GM23248 (cell line): ENCODE measurements around the gene SLC1A7. TPM values are rescaled to one million over a fixed set of nuclear protein-coding genes. Genes with fewer than 3 reads are reported as not detected.

Source experiments
- DNase-seq: peaks from one replicate; pipeline ENCODE4 v3.0.0-alpha.2; 2015
- H2AFZ ChIP-seq: fragments of 200-600 bp; sonication (generic); 2 replicates; pipeline ENCODE4 v1.6.1; 2016; ENCODE audit warnings: antibody characterized with exemption
- H3F3A ChIP-seq: fragments of 200-600 bp; sonication (generic); 2 replicates; pipeline ENCODE4 v1.6.1; 2016; ENCODE audit warnings: mild to moderate bottlenecking, antibody characterized with exemption, mixed run types; ENCODE audit not compliant: insufficient read depth
- H3K27ac ChIP-seq: fragments of 200-600 bp; sonication (generic); 2 replicates; pipeline ENCODE4 v1.5.1; 2016; ENCODE audit warnings: mild to moderate bottlenecking
- H3K27me3 ChIP-seq: fragments of 200-600 bp; sonication (generic); replicated peaks from 2 replicates; pipeline ENCODE4 v1.6.1; 2016; ENCODE audit warnings: mild to moderate bottlenecking; ENCODE audit not compliant: insufficient read depth
- H3K36me3 ChIP-seq: fragments of 200-600 bp; sonication (generic); 2 replicates; pipeline ENCODE4 v1.6.1; 2016; ENCODE audit warnings: low read depth, mild to moderate bottlenecking
- H3K4me1 ChIP-seq: fragments of 200-600 bp; sonication (generic); 2 replicates; pipeline ENCODE4 v1.6.1; 2016; ENCODE audit warnings: mild to moderate bottlenecking; ENCODE audit not compliant: insufficient read depth
- H3K4me2 ChIP-seq: fragments of 200-600 bp; sonication (generic); one replicate; pipeline ENCODE4 v1.6.1; 2016; ENCODE audit warnings: mild to moderate bottlenecking; ENCODE audit not compliant: unreplicated experiment
- H3K4me3 ChIP-seq: fragments of 200-600 bp; sonication (generic); 2 replicates; pipeline ENCODE4 v1.5.1; 2016; ENCODE audit warnings: mild to moderate bottlenecking
- H3K79me2 ChIP-seq: fragments of 200-600 bp; sonication (generic); 2 replicates; pipeline ENCODE4 v1.6.1; 2016; ENCODE audit warnings: mild to moderate bottlenecking; ENCODE audit not compliant: insufficient read depth
- H3K9ac ChIP-seq: fragments of 200-600 bp; sonication (generic); 2 replicates; pipeline ENCODE4 v1.6.1; 2016; ENCODE audit warnings: mild to moderate bottlenecking
- H3K9me2 ChIP-seq: fragments of 200-600 bp; sonication (generic); 2 replicates; pipeline ENCODE4 v1.6.1; 2016; ENCODE audit warnings: mixed run types, mild to moderate bottlenecking, moderate library complexity; ENCODE audit not compliant: insufficient read depth
- H3K9me3 ChIP-seq: fragments of 200-600 bp; sonication (generic); one replicate; pipeline ENCODE4 v1.6.1; 2017; ENCODE audit warnings: low read depth
- H4K20me1 ChIP-seq: fragments of 200-600 bp; sonication (generic); 2 replicates; pipeline ENCODE4 v1.6.0; 2016; ENCODE audit not compliant: insufficient read depth
- EZH2 ChIP-seq: fragments of 200-600 bp; sonication (generic); IDR thresholded peaks from 2 replicates; pipeline ENCODE4 v1.6.1; 2018; ENCODE audit warnings: antibody characterized with exemption, mild to moderate bottlenecking; ENCODE audit not compliant: insufficient read depth, poor library complexity, severe bottlenecking
- EZH2phosphoT487 ChIP-seq: fragments of 200-600 bp; sonication (generic); IDR thresholded peaks from 2 replicates; pipeline ENCODE4 v1.6.1; 2018; ENCODE audit warnings: antibody characterized with exemption, moderate library complexity, mild to moderate bottlenecking, low read depth; ENCODE audit not compliant: insufficient read depth
- WGBS, 2 experiments: methylation state at CpG; one replicate each; pipeline ENCODE4 v1.1.6; 2015 to 2017; ENCODE audit warnings: low lambda C conversion rate in 2 of 2, low coverage in 1 of 2; ENCODE audit errors: missing lambda C conversion rate in 2 of 2; 5-methylcytosine and 5-hydroxymethylcytosine counted together
- in situ Hi-C: fragments of 300-500 bp; cut with MboI; formaldehyde crosslinking; loops from 2 replicates; pipeline ENCODE4 v1.15.0; 2020
- polyA plus RNA-seq: library from polyadenylated mRNA; unstranded; fragments of >200 nt; fragmentation: Nextera tagmentation; extraction: Ambion mirVana; gene quantifications from 2 replicates; pipeline ENCODE4 v1.2.1, GENCODE V29; 2016
- total RNA-seq: library from RNA; depleted of rRNA; stranded (reverse); fragments of >200 nt; shearing (Covaris generic); gene quantifications from 2 replicates; pipeline ENCODE4 v1.2.3, GENCODE V29; 2014

Gene SLC1A7
- total and polyA plus RNA-seq, 2 experiments from 2014 or later, result 0.51 TPM; not detected in 1

DNA sequence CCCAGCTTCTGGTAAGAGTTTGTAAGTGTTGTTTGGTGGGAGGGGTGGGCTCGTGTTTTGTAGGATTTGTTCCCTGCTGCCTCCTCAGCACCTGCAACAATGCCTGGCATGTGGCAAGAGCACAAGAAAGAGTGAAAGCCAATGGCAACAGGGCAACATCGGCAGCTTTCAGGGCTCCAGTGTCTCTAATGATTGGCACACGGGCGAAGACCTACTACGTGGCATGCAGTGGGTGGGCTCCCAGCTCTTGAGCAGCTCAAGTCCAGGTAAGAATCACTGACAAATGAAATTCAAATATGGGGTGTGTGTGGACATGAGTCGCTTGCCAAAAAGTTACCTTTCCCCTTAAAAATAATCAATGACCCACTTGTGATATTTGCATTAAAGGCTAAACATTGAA lies 23.9 kb upstream of the SLC1A7 start:
- Histone ChIP-seq H3K79me2 (no peaks in the 10 kb centered on the region), H3K36me3 (no peaks in the 10 kb centered on the region), H3K9me2 (no peaks in the 10 kb centered on the region), H4K20me1 (no peaks in the 10 kb centered on the region), H3F3A (no peaks in the 10 kb centered on the region), H3K27me3 (no peaks in the 10 kb centered on the region), H3K27ac (no peak overlapping the region), H3K4me1 (no peaks in the 10 kb centered on the region), H3K4me3 (no peak overlapping the region), H3K4me2 (no peak overlapping the region), H3K9me3 (no peaks in the 10 kb centered on the region), H3K9ac (no peak overlapping the region), H2AFZ (no peak overlapping the region)
- no peak for DNase-seq
- 77 to 80% methylated on average over 6 of the region's 6 CpGs for WGBS, 2 experiments
- no peak for TF ChIP-seq EZH2
- no peak for TF ChIP-seq EZH2phosphoT487
- in situ Hi-C loops, result no loop called here

GRCh38 chr1:53165408-53165961 lies 23.0 kb upstream of the SLC1A7 start:
- Histone ChIP-seq H3K9ac (no peak overlapping the region), H3K9me2 (no peaks in the 10 kb centered on the region), H4K20me1 (no peaks in the 10 kb centered on the region), H3K9me3 (no peaks in the 10 kb centered on the region), H3K27me3 (no peaks in the 10 kb centered on the region), H3F3A (no peaks in the 10 kb centered on the region), H3K79me2 (no peaks in the 10 kb centered on the region), H3K36me3 (no peaks in the 10 kb centered on the region), H3K4me3 (no peak overlapping the region), H3K4me1 (no peaks in the 10 kb centered on the region), H2AFZ (no peak overlapping the region), H3K27ac (no peak overlapping the region), H3K4me2 (no peak overlapping the region)
- no peak for DNase-seq
- TF ChIP-seq EZH2phosphoT487 (no peak), EZH2 (no peak)
- in situ Hi-C loops, result no loop called here
- 72 to 76% methylated on average over 5 of the region's 5 CpGs for WGBS, 2 experiments

- Histone ChIP-seq H4K20me1 (no peaks in the 10 kb centered on the region), H3K9ac (no peak overlapping the region), H3K4me3 (no peak overlapping the region), H3K4me2 (no peak overlapping the region), H2AFZ (peak overlapping the region; percentile 5; the same call in 1 of the 2 replicates), H3K9me2 (no peaks in the 10 kb centered on the region), H3K4me1 (no peaks in the 10 kb centered on the region), H3K36me3 (no peaks in the 10 kb centered on the region), H3K27me3 (no peaks in the 10 kb centered on the region), H3F3A (no peaks in the 10 kb centered on the region), H3K79me2 (no peaks in the 10 kb centered on the region), H3K27ac (no peak overlapping the region), H3K9me3 (no peaks in the 10 kb centered on the region)
- TF ChIP-seq EZH2 (no peak), EZH2phosphoT487 (no peak)
- 87 to 89% methylated on average over 10 of the region's 10 CpGs for WGBS, 2 experiments
- in situ Hi-C loops, result no loop called here
- DNase-seq, result no peak
These were observed 20.9 kb upstream of the SLC1A7 start for GRCh38 chr1:53163291-53163768.

DNA sequence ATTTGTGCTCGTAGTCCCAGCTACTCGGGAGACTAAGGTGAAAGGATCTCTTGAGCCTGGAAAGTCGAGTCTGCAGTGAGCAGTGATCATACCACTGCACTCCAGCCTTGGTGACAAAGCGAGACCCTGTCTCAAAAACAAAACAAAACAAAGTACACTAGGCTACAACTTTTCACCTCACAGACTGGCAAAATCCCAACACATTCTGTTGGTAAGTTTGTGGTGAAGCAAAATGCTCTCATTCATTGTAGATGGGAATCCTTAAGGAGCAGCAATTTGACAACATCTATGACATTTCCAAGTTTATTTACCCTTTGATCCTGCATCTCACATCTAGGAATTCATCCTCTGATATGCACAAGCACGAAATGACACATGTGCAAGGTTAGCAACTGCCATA lies 20.2 kb upstream of the SLC1A7 start:
- H4K20me1 ChIP-seq, result no peaks in the 10 kb centered on the region
- TF ChIP-seq EZH2phosphoT487 (no peak), EZH2 (no peak)
- no peak for DNase-seq
- no peaks in the 10 kb centered on the region for H3K9me3 ChIP-seq
- in situ Hi-C loops, result no loop called here
- no peak overlapping the region for H3K4me2 ChIP-seq
- H3K27ac ChIP-seq, result no peak overlapping the region
- H3K36me3 ChIP-seq, result no peaks in the 10 kb centered on the region
- no peaks in the 10 kb centered on the region for H3K27me3 ChIP-seq
- H3K9ac ChIP-seq, result no peak overlapping the region
- H3K4me3 ChIP-seq, result no peak overlapping the region
- peak overlapping the region; percentile 5; the same call in 1 of the 2 replicates for H2AFZ ChIP-seq
- no peaks in the 10 kb centered on the region for H3F3A ChIP-seq
- no peaks in the 10 kb centered on the region for H3K79me2 ChIP-seq
- no peaks in the 10 kb centered on the region for H3K9me2 ChIP-seq
- no peaks in the 10 kb centered on the region for H3K4me1 ChIP-seq
- 89% methylated on average over 5 of the region's 5 CpGs for WGBS, 2 experiments
